Esophagus (tissue), 2 donors: ENCODE data around the gene LILRB2. TPM values are rescaled to one million over a fixed set of nuclear protein-coding genes. Genes with fewer than 3 reads are reported as not detected.

Experiments used
- H3K27ac ChIP-seq, 2 donors: one replicate each; pipeline ENCODE4 v1.5.1; 2013; ENCODE audit warnings: low read depth in 2 of 2, mild to moderate bottlenecking in 2 of 2, inconsistent platforms in 1 of 2, low read length in 1 of 2, moderate library complexity in 1 of 2
- H3K27me3 ChIP-seq, 2 donors: one replicate each; pipeline ENCODE4 v1.6.1; 2013; ENCODE audit warnings: low read length in 2 of 2, control low read depth in 1 of 2, mild to moderate bottlenecking in 1 of 2; ENCODE audit not compliant: insufficient read depth in 2 of 2, control insufficient read depth in 1 of 2
- H3K36me3 ChIP-seq, 2 donors: one replicate each; pipeline ENCODE4 v1.6.1; 2013; ENCODE audit warnings: low read length in 1 of 2; ENCODE audit not compliant: control insufficient read depth in 2 of 2, insufficient read depth in 2 of 2
- H3K4me1 ChIP-seq, 2 donors: one replicate each; pipeline ENCODE4 v1.6.1; 2013; ENCODE audit warnings: low read length in 1 of 2; ENCODE audit not compliant: control insufficient read depth in 2 of 2, insufficient read depth in 2 of 2
- H3K4me3 ChIP-seq, 2 donors: one replicate each; pipeline ENCODE4 v1.5.1; 2013; ENCODE audit warnings: low read length in 2 of 2, mild to moderate bottlenecking in 2 of 2, low read depth in 1 of 2, moderate library complexity in 1 of 2
- H3K9me3 ChIP-seq, 2 donors: one replicate each; pipeline ENCODE4 v1.6.1; 2013; ENCODE audit warnings: mild to moderate bottlenecking in 2 of 2, low read depth in 1 of 2, low read length in 1 of 2, moderate library complexity in 1 of 2; ENCODE audit not compliant: control insufficient read depth in 2 of 2, insufficient read depth in 1 of 2
- WGBS, 2 donors: extraction: QIAGEN DNeasy Blood & Tissue Kit; methylation state at CpG; one replicate each; pipeline ENCODE4 v1.1.7; 2013; 5-methylcytosine and 5-hydroxymethylcytosine counted together
- polyA plus RNA-seq, 2 donors: library from polyadenylated mRNA; stranded (reverse); fragments of 200-250 nt; gene quantifications; one replicate each; pipeline ENCODE4 v1.2.3, GENCODE V29; 2013
- donor health status: healthy with polysubstance abuse.
- donor health status: Bipolar disorder and iron deficiency.

Gene LILRB2
- polyA plus RNA-seq, 2 donors: 0.39 to 0.67 TPM

GRCh38 chr19:54319049-54319448 is 38.1 kb upstream of the LILRB2 start:
- no peak overlapping the region for H3K27ac ChIP-seq
- H3K9me3 ChIP-seq: no peaks in the 10 kb centered on the region
- 70 to 73% methylated on average over 7 of the region's 7 CpGs for WGBS, 2 donors

DNA sequence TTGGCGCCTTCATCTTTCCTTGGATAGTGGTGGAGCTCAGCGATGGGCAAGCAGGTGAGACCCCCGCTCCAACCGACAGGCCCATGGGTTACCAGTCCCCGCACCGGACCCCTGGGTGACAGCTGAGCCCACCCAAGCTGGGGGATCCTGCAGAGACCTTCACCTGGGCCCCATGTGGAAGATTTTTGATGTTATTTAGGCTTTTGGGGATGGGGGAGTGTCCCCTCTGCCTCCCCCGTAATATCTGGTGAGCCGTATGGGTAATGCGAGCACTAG is 37.0 kb upstream of the LILRB2 start:
- Histone ChIP-seq H3K9me3 (no peaks in the 10 kb centered on the region), H3K36me3 (no peaks in the 10 kb centered on the region), H3K4me3 (no peak overlapping the region), H3K27ac (no peak overlapping the region), H3K4me1 (no peaks in the 10 kb centered on the region), H3K27me3 (no peaks in the 10 kb centered on the region)
- 89 to 95% methylated on average over 9 of the region's 9 CpGs for WGBS, 2 donors

More at GRCh38 chr19:54319049-54319448, 38.1 kb upstream of the LILRB2 start:
- H3K27me3 ChIP-seq: no peaks in the 10 kb centered on the region
- H3K4me1 ChIP-seq: no peaks in the 10 kb centered on the region
- no peak overlapping the region for H3K4me3 ChIP-seq
- no peaks in the 10 kb centered on the region for H3K36me3 ChIP-seq

GRCh38 chr19:54317108-54317964 is 36.4 kb upstream of the LILRB2 start:
- Histone ChIP-seq H3K27ac (no peak overlapping the region), H3K27me3 (no peaks in the 10 kb centered on the region), H3K4me3 (no peak overlapping the region), H3K36me3 (no peaks in the 10 kb centered on the region), H3K4me1 (no peaks in the 10 kb centered on the region), H3K9me3 (no peaks in the 10 kb centered on the region)
- 73 to 74% methylated on average over 28 to 29 of the region's 29 CpGs for WGBS, 2 donors

GRCh38 chr19:54316746-54317107 is 35.8 kb upstream of the LILRB2 start:
- WGBS, 2 donors: 41 to 54% methylated on average over 11 of the region's 11 CpGs
- Histone ChIP-seq H3K9me3 (no peaks in the 10 kb centered on the region), H3K4me3 (no peak overlapping the region), H3K27ac (no peak overlapping the region), H3K4me1 (no peaks in the 10 kb centered on the region), H3K36me3 (no peaks in the 10 kb centered on the region), H3K27me3 (no peaks in the 10 kb centered on the region)

DNA sequence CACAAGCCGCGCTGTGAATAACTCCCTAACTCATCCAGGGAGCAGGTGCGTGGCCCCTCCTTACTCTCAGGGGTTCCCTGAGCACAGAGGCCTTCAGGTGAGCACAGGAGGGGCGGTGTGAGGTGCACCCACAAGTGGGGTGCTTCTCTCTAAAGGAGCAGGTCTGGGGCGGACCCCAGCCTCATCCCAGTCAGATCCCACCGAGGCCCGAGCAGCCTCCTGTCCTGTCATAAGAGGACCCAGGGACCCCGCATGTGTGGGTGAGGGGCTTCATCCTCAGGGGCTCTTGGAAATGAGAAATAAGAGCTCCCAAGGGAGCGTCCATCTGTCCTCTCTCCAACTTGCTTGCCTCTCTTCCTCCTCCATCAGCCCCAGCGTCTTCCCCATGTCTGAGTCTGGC is 35.0 kb upstream of the LILRB2 start:
- 78 to 80% methylated on average over 10 of the region's 10 CpGs for WGBS, 2 donors
- Histone ChIP-seq H3K36me3 (no peaks in the 10 kb centered on the region), H3K9me3 (no peaks in the 10 kb centered on the region), H3K27me3 (no peaks in the 10 kb centered on the region), H3K27ac (no peak overlapping the region), H3K4me3 (no peak overlapping the region), H3K4me1 (no peaks in the 10 kb centered on the region)

DNA sequence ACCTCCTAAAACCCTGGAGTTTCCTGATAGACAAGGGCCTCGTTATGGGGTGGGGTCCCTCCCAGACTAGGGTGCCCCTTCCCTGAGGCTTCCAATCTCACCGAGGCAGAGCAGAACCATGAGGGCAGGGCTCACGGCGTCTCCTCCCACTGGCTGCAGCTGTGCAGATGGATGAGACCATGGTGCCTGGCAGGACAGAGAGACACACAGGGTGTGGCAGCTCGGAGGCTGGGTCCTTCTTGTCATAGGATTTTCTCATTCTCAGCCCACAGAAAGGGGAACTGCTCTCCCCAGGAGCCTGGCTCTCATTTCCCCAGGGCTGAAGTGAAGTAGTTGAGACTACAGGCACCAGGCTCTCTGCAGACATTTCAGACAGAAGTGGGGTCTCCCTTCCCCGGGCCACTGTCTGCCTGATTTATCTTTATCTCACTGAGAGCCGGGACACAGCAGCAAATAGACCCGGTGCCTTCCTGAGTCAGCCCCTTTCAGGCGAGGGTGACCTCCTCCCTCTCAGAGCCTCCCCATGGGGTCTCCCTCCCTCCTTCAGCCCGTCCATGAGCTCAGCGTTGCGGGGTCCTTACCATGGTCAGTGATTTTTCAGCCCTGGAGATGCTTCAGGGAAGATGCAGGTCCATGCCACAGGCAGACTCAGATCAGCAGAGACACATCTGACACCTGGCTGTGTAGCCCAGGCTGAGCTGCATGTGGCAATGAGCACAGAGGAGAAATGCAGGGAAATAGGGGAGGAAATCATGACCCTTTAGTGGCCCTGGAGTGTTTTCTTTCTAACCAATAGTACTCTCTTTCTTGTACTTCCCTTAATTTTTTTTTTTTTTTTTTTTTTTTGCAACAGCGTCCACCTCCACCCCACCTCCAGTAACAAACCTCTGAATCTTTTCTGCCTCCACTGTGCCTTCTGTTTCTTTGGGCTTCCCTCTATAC is 31.8 kb upstream of the LILRB2 start, which contains the start of gene LILRA5:
Gene LILRA5, minus strand, starts transcription at position 731 of the 942 bp plus-strand sequence. Its CDS starts 147 bp downstream, at position 584.
- 51 to 52% methylated on average over 13 of the region's 13 CpGs for WGBS, 2 donors
- Histone ChIP-seq H3K36me3 (no peaks in the 10 kb centered on the region), H3K27ac (no peak within 1 kb of the TSS), H3K27me3 (no peaks in the 10 kb centered on the region), H3K4me3 (no peak within 1 kb of the TSS), H3K9me3 (no peaks in the 10 kb centered on the region), H3K4me1 (no peaks in the 10 kb centered on the region)

DNA sequence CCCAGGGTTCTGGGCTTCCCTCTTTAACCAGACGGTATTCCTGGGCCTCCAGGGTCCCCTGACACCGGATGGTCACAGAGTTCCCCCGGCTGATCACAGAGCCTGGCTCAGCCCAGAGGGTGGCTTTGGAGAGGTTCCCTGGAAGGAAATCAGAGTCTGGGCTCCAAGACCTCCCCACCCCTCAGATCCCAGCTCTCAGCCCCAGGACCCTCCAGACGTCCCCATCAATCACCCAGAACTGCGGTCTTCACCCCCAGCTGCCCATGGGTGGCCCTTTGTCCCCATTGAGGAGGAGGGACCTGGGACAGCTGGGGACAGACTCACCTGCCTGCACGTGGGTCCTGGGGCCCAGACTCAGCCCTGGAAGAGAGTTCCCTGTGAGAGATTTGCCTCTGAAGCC is 31.1 kb upstream of the LILRB2 start:
- no peaks in the 10 kb centered on the region for H3K4me1 ChIP-seq
- no peak overlapping the region for H3K27ac ChIP-seq
- 62 to 66% methylated on average over 6 of the region's 6 CpGs for WGBS, 2 donors
- no peaks in the 10 kb centered on the region for H3K9me3 ChIP-seq
- no peak overlapping the region for H3K4me3 ChIP-seq
- H3K36me3 ChIP-seq: no peaks in the 10 kb centered on the region
- no peaks in the 10 kb centered on the region for H3K27me3 ChIP-seq

DNA sequence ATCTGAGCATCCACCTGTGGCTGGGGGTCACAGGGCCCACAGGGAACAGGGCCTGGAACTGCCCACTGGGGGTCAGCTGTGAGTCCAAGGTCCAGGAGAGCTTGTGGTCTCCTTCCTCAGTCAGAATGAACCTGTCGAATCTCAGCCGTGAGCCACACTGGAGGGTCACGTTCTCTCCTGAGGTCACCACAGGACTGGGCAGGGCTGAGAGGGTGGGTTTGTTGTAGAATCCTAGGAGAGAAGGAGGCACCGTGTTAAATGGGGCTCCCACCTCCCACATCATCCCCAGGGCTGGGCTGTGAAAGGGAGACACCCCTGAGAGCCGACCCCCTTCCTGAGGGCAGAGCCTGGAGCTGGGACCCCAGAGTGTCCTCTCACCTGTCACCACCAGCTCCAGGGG is 30.6 kb upstream of the LILRB2 start:
- H3K4me3 ChIP-seq: no peak overlapping the region
- 61 to 67% methylated on average over 5 of the region's 5 CpGs for WGBS, 2 donors
- no peaks in the 10 kb centered on the region for H3K9me3 ChIP-seq

GRCh38 chr19:54310543-54310942 is 29.6 kb upstream of the LILRB2 start:
- 63 to 65% methylated on average over 5 of the region's 5 CpGs for WGBS, 2 donors
- H3K36me3 ChIP-seq: no peaks in the 10 kb centered on the region
- no peak overlapping the region for H3K4me3 ChIP-seq

More for the DNA sequence above, 30.6 kb upstream of the LILRB2 start:
- Histone ChIP-seq H3K27me3 (no peaks in the 10 kb centered on the region), H3K36me3 (no peaks in the 10 kb centered on the region), H3K4me1 (no peaks in the 10 kb centered on the region), H3K27ac (no peak overlapping the region)

More at GRCh38 chr19:54310543-54310942, 29.6 kb upstream of the LILRB2 start:
- Histone ChIP-seq H3K27ac (no peak overlapping the region), H3K27me3 (peaks cover 0 to 2% of the 10 kb centered on the region in 2 donors), H3K9me3 (no peaks in the 10 kb centered on the region), H3K4me1 (no peaks in the 10 kb centered on the region)
